Neural progenitor cell (in vitro differentiated cells): ENCODE data around the gene TOPBP1. TPM values are rescaled to one million over a fixed set of nuclear protein-coding genes. Genes with fewer than 3 reads are reported as not detected.

Experiments
- DNase-seq: peaks from one replicate; pipeline ENCODE4 v3.0.0-alpha.2; 2016; ENCODE audit warnings: low spot score
- H2AFZ ChIP-seq: fragments of 200-600 bp; sonication (generic); replicated peaks from 2 replicates; pipeline ENCODE4 v1.6.1; 2016; ENCODE audit warnings: antibody characterized with exemption
- H3F3A ChIP-seq: fragments of 200-600 bp; sonication (generic); 2 replicates; pipeline ENCODE4 v1.6.1; 2016; ENCODE audit warnings: antibody characterized with exemption, low read depth
- H3K27ac ChIP-seq: fragments of 200-600 bp; sonication (generic); 2 replicates; pipeline ENCODE4 v1.5.1; 2016; ENCODE audit warnings: mild to moderate bottlenecking
- H3K27me3 ChIP-seq: fragments of 200-600 bp; sonication (generic); 2 replicates; pipeline ENCODE4 v1.6.1; 2016; ENCODE audit warnings: mild to moderate bottlenecking, moderate library complexity
- H3K36me3 ChIP-seq: fragments of 200-600 bp; sonication (generic); 2 replicates; pipeline ENCODE4 v1.5.1; 2016
- H3K4me1 ChIP-seq: fragments of 200-600 bp; sonication (generic); 2 replicates; pipeline ENCODE4 v1.6.1; 2016; ENCODE audit warnings: mixed run types
- H3K4me2 ChIP-seq: fragments of 200-600 bp; sonication (generic); 2 replicates; pipeline ENCODE4 v1.6.1; 2016
- H3K4me3 ChIP-seq: fragments of 200-600 bp; sonication (generic); 2 replicates; pipeline ENCODE4 v1.5.1; 2016
- H3K79me2 ChIP-seq: fragments of 200-600 bp; sonication (generic); 2 replicates; pipeline ENCODE4 v1.6.1; 2016; ENCODE audit warnings: low read depth
- H3K9ac ChIP-seq: fragments of 200-600 bp; sonication (generic); 2 replicates; pipeline ENCODE4 v1.6.1; 2016
- H3K9me3 ChIP-seq: fragments of 200-600 bp; sonication (generic); 2 replicates; pipeline ENCODE4 v1.5.1; 2016; ENCODE audit warnings: low read depth
- H4K20me1 ChIP-seq: fragments of 200-600 bp; sonication (generic); 2 replicates; pipeline ENCODE4 v1.6.1; 2016; ENCODE audit warnings: low read depth
- H3K27ac Mint-ChIP-seq: 3 replicates; pipeline ENCODE4 v1.8.0; 2021; ENCODE audit warnings: mixed read lengths
- H3K27me3 Mint-ChIP-seq: 2 replicates; pipeline ENCODE4 v1.8.0; 2022; ENCODE audit warnings: low read depth, mild to moderate bottlenecking, inconsistent platforms, moderate library complexity, mixed read lengths; ENCODE audit not compliant: insufficient read depth
- H3K36me3 Mint-ChIP-seq: 3 replicates; pipeline ENCODE4 v1.8.0; 2021; ENCODE audit warnings: mixed read lengths
- H3K4me1 Mint-ChIP-seq: 3 replicates; pipeline ENCODE4 v1.8.0; 2021; ENCODE audit warnings: mixed read lengths
- H3K4me3 Mint-ChIP-seq: 3 replicates; pipeline ENCODE4 v1.8.0; 2021; ENCODE audit warnings: mild to moderate bottlenecking, moderate library complexity, mixed read lengths
- H3K9me3 Mint-ChIP-seq: 3 replicates; pipeline ENCODE4 v1.8.0; 2020; ENCODE audit warnings: mixed read lengths
- EZH2 ChIP-seq: fragments of 200-600 bp; sonication (generic); IDR thresholded peaks from 2 replicates; pipeline ENCODE4 v1.6.1; 2017; ENCODE audit warnings: antibody characterized with exemption, mild to moderate bottlenecking, moderate library complexity
- EZH2phosphoT487 ChIP-seq: fragments of 200-600 bp; sonication (generic); IDR thresholded peaks from 2 replicates; pipeline ENCODE4 v1.6.1; 2017; ENCODE audit warnings: antibody characterized with exemption
- total RNA-seq: library from RNA; depleted of rRNA; stranded (reverse); fragments of >200 nt; gene quantifications from 2 replicates; pipeline ENCODE4 v1.2.3, GENCODE V29; 2015; ENCODE audit warnings: low replicate concordance
- TF ChIP-seq, protein P1 (sequence below): fragments of 200-600 bp; sonication (generic); IDR thresholded peaks from 2 replicates; pipeline ENCODE4 v1.5.1; 2017; ENCODE audit warnings: antibody characterized with exemption, mild to moderate bottlenecking

The TOPBP1 gene
- total RNA-seq, 1 donor from 2014 or later, result 67.7 TPM

GRCh38 chr3:133573629-133574194 lies 88.0 kb downstream of the TOPBP1 start, which contains the start of gene CDV3:
TSS of gene CDV3 (plus strand) at chr3:133573686. CDS start at chr3:133574045, 359 bp downstream.
- Histone ChIP-seq H3K4me1 (peaks cover 27% of the 10 kb centered on the region), H3K27ac (peak within 1 kb of the TSS; percentile 98), H3K36me3 (peaks cover 5% of the 10 kb centered on the region), H3K9ac (peak within 1 kb of the TSS; percentile 67), H3K9me3 (no peaks in the 10 kb centered on the region), H2AFZ (peak within 1 kb of the TSS; percentile 27), H3K4me2 (peak within 1 kb of the TSS; percentile 78), H3K27me3 (no peaks in the 10 kb centered on the region), H3K4me3 (peak within 1 kb of the TSS; percentile 70), H4K20me1 (peaks cover 45% of the 10 kb centered on the region), H3F3A (peaks cover 13% of the 10 kb centered on the region), H3K79me2 (peaks cover 46% of the 10 kb centered on the region)
- Mint-ChIP-seq H3K4me3 (peak within 1 kb of the TSS; percentile 98), H3K27ac (peak within 1 kb of the TSS; percentile 85), H3K9me3 (peaks cover 2% of the 10 kb centered on the region), H3K27me3 (peaks cover 7% of the 10 kb centered on the region), H3K4me1 (peaks cover 58% of the 10 kb centered on the region), H3K36me3 (peaks cover 21% of the 10 kb centered on the region)
- TF ChIP-seq, protein P1, sequence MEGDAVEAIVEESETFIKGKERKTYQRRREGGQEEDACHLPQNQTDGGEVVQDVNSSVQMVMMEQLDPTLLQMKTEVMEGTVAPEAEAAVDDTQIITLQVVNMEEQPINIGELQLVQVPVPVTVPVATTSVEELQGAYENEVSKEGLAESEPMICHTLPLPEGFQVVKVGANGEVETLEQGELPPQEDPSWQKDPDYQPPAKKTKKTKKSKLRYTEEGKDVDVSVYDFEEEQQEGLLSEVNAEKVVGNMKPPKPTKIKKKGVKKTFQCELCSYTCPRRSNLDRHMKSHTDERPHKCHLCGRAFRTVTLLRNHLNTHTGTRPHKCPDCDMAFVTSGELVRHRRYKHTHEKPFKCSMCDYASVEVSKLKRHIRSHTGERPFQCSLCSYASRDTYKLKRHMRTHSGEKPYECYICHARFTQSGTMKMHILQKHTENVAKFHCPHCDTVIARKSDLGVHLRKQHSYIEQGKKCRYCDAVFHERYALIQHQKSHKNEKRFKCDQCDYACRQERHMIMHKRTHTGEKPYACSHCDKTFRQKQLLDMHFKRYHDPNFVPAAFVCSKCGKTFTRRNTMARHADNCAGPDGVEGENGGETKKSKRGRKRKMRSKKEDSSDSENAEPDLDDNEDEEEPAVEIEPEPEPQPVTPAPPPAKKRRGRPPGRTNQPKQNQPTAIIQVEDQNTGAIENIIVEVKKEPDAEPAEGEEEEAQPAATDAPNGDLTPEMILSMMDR, result no peak
- TF ChIP-seq EZH2phosphoT487, result no peak
- no peak for TF ChIP-seq EZH2
- peak; percentile 89 for DNase-seq

DNA sequence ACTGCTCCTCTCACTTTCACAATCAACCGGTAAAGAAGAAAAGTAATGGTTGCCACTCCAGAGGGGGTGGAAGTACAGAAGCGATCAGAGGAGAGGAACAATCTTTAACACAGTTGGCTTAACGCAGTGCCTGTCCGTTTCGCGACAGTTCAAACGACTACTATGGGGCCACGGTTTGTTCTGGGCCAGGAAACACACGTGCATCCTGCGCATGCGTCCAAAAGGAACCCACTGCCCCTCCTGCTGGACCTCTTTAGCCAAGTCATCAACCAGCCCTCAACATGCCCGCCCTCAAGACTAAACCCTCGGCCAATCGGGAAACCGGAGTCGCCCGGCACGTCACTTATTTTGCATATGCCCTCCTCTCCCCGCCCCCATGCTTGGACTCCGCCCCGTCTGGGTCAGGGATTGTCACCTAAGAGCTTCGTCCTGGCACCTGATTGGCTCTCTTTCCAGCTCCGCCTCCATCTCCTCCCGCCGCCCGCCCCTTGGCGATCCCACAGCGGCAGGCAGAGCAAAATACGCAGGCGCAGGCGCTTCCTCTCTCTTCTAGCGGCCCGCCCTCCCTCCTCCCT lies 88.6 kb downstream of the TOPBP1 start:
- peaks cover 22% of the 10 kb centered on the region for H3K4me1 ChIP-seq
- no peak for TF ChIP-seq EZH2
- TF ChIP-seq, protein P1, result peak; percentile 27
- peak overlapping the region; percentile 98 for H3K27ac ChIP-seq
- no peaks in the 10 kb centered on the region for H3K9me3 ChIP-seq
- H3K4me1 Mint-ChIP-seq, result peaks cover 57% of the 10 kb centered on the region
- no peak overlapping the region for H3K9ac ChIP-seq
- peak; percentile 100 for DNase-seq
- peaks cover 39% of the 10 kb centered on the region for H4K20me1 ChIP-seq
- H3K4me3 Mint-ChIP-seq, result peak overlapping the region; percentile 89
- peaks cover 7% of the 10 kb centered on the region for H3K27me3 Mint-ChIP-seq
- H3K27ac Mint-ChIP-seq, result peak overlapping the region; percentile 57
- H3K36me3 Mint-ChIP-seq, result peaks cover 21% of the 10 kb centered on the region
- H3K9me3 Mint-ChIP-seq, result peaks cover 2% of the 10 kb centered on the region
- H3K79me2 ChIP-seq, result peaks cover 40% of the 10 kb centered on the region
- H3K27me3 ChIP-seq, result no peaks in the 10 kb centered on the region
- peak overlapping the region; percentile 72 for H3K4me2 ChIP-seq
- H3K36me3 ChIP-seq, result peaks cover 4% of the 10 kb centered on the region
- H2AFZ ChIP-seq, result peak overlapping the region; percentile 27
- H3K4me3 ChIP-seq, result peak overlapping the region; percentile 70
- peaks cover 13% of the 10 kb centered on the region for H3F3A ChIP-seq

DNA sequence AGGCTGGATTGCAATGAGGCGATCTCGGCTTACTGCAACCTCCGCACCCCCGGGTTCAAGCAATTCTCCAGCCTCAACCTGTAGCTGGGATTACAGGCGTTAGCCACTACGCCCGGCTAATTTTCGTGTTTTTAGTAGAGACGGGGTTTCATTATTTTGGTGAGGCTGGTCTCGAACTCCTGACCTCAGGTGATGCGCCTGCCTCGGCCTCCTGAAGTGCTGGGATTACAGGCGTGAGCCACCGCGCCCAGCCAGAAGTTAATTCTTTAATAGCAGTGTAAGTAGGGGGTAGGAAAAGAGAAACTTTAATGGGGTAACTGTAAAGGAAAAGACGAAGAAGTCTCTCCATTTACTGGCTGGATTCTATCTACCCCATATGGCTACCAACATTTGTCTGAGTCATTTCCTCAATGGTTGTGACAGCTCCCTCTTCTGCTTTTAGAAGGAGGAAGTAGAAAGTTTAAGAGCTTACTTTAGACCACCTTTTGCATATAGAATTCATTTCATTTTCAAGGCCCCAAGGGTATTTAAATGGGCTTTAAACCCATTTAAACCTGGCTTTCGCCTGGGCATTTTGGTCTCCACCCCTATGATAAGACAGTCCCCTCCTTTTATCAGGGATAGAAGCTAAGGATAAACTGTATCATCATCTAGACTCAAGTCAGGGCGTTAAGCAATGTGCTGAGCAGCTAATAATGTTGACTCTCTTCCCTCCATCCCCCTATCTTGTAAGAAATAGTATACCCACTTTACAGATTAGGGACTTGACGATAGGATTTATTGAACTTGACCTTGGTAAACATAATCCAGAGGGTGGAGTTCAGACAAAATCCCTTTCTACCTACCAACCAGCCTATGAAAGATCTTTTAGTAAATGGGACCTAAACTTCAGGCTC lies 89.3 kb downstream of the TOPBP1 start:
- H3K27ac Mint-ChIP-seq, result peak overlapping the region; percentile 57
- TF ChIP-seq EZH2, result no peak
- TF ChIP-seq EZH2phosphoT487, result no peak
- TF ChIP-seq, protein P1, result no peak
- H3K4me3 Mint-ChIP-seq, result peak overlapping the region; percentile 89
- H3K36me3 Mint-ChIP-seq, result peaks cover 14% of the 10 kb centered on the region
- Histone ChIP-seq H3K79me2 (peaks cover 33% of the 10 kb centered on the region), H3K4me2 (peak overlapping the region; percentile 72), H3K36me3 (peaks cover under 1% of the 10 kb centered on the region), H3K27me3 (no peaks in the 10 kb centered on the region), H2AFZ (peak overlapping the region; percentile 27), H3K27ac (peak overlapping the region; percentile 10), H3F3A (peaks cover 13% of the 10 kb centered on the region), H3K4me3 (peak overlapping the region; percentile 28), H3K9me3 (no peaks in the 10 kb centered on the region), H3K9ac (no peak overlapping the region), H4K20me1 (peaks cover 32% of the 10 kb centered on the region), H3K4me1 (peaks cover 19% of the 10 kb centered on the region)
- peaks cover 2% of the 10 kb centered on the region for H3K9me3 Mint-ChIP-seq
- H3K27me3 Mint-ChIP-seq, result peaks cover 7% of the 10 kb centered on the region
- H3K4me1 Mint-ChIP-seq, result peaks cover 56% of the 10 kb centered on the region
- DNase-seq, result no peak
